ENCODE measurements around the gene HMGCR.

The HMGCR gene

GRCh38 chr5:75384218-75384617 lies 47.2 kb downstream of the HMGCR start:
- no peak overlapping the region for H3K23ac ChIP-seq (ENCODE audit: low read length in 2 of 2)
- no peaks in the 10 kb centered on the region for H3K27me3 ChIP-seq (ENCODE audit: control insufficient read depth in 1 of 2, insufficient read depth in 1 of 2, low read length in 2 of 2)
- no peak overlapping the region for H2BK12ac ChIP-seq (ENCODE audit: low read length in 2 of 2)
- no peak overlapping the region for H2AK5ac ChIP-seq (ENCODE audit: low read length, severe bottlenecking)
- no peak overlapping the region for H3K4me3 ChIP-seq (ENCODE audit: insufficient read depth in 1 of 2, low read depth in 1 of 2, low read length in 2 of 2)
- no peak overlapping the region for H4K8ac ChIP-seq (ENCODE audit: low read length)
- H4K91ac ChIP-seq (ENCODE audit: low read length): no peak overlapping the region
- 60% methylated on average over 1 of the region's 1 CpG for WGBS
- H3K36me3 ChIP-seq (ENCODE audit: control insufficient read depth in 1 of 2, insufficient read depth in 2 of 2, low read depth in 1 of 2, low read length in 2 of 2): peaks cover 14 to 91% of the 10 kb centered on the region in 2 experiments
- H3K9me3 ChIP-seq (ENCODE audit: control insufficient read depth, low read length): no peaks in the 10 kb centered on the region
- no peak overlapping the region for H2AFZ ChIP-seq (ENCODE audit: low read depth, low read length)
- DNase-seq: no peak
- no peak overlapping the region for H3K9ac ChIP-seq (ENCODE audit: low read length)
- no peak overlapping the region for H2BK15ac ChIP-seq (ENCODE audit: low read depth, poor library complexity, severe bottlenecking)
- no peak overlapping the region for H3K27ac ChIP-seq (ENCODE audit: low read length, poor library complexity, severe bottlenecking)
- H2BK5ac ChIP-seq (ENCODE audit: low read depth, low read length, poor library complexity, severe bottlenecking): no peak overlapping the region
- peaks cover 4% of the 10 kb centered on the region for H3K79me1 ChIP-seq (replicated peaks; ENCODE audit: low read length, poor library complexity, severe bottlenecking)
- no peaks in the 10 kb centered on the region for H3K4me1 ChIP-seq (ENCODE audit: control insufficient read depth, insufficient read depth, low read depth, low read length)
- no peak overlapping the region for H3K4me2 ChIP-seq (ENCODE audit: low read length, poor library complexity, severe bottlenecking)
- no peak overlapping the region for H3K4ac ChIP-seq (ENCODE audit: low read depth in 1 of 2, low read length in 2 of 2)
- no peak overlapping the region for H2BK120ac ChIP-seq (ENCODE audit: low read depth, low read length)
- no peak overlapping the region for H3K18ac ChIP-seq (ENCODE audit: low read depth in 1 of 2, low read length in 2 of 2)
- H3K14ac ChIP-seq (ENCODE audit: low read length in 2 of 2): no peak overlapping the region

GRCh38 chr5:75387806-75388205 lies 50.8 kb downstream of the HMGCR start:
- Histone ChIP-seq H3K27ac (ENCODE audit: low read length, poor library complexity, severe bottlenecking) (no peak overlapping the region), H2BK120ac (ENCODE audit: low read depth, low read length) (no peak overlapping the region), H2BK12ac (ENCODE audit: low read length in 2 of 2) (no peak overlapping the region), H2BK5ac (ENCODE audit: low read depth, low read length, poor library complexity, severe bottlenecking) (no peak overlapping the region), H2AK5ac (ENCODE audit: low read length, severe bottlenecking) (no peak overlapping the region), H3K18ac (ENCODE audit: low read depth in 1 of 2, low read length in 2 of 2) (no peak overlapping the region), H2BK15ac (ENCODE audit: low read depth, poor library complexity, severe bottlenecking) (no peak overlapping the region), H3K14ac (ENCODE audit: low read length in 2 of 2) (no peak overlapping the region), H4K8ac (ENCODE audit: low read length) (no peak overlapping the region), H4K91ac (ENCODE audit: low read length) (no peak overlapping the region), H3K23ac (ENCODE audit: low read length in 2 of 2) (no peak overlapping the region), H3K9me3 (ENCODE audit: control insufficient read depth, low read length) (no peaks in the 10 kb centered on the region), H3K4ac (ENCODE audit: low read depth in 1 of 2, low read length in 2 of 2) (no peak overlapping the region), H3K4me3 (ENCODE audit: insufficient read depth in 1 of 2, low read depth in 1 of 2, low read length in 2 of 2) (no peak overlapping the region), H2AFZ (ENCODE audit: low read depth, low read length) (no peak overlapping the region), H3K4me2 (ENCODE audit: low read length, poor library complexity, severe bottlenecking) (no peak overlapping the region), H3K79me1 (replicated peaks; ENCODE audit: low read length, poor library complexity, severe bottlenecking) (peaks cover 6% of the 10 kb centered on the region), H3K4me1 (ENCODE audit: control insufficient read depth, insufficient read depth, low read depth, low read length) (no peaks in the 10 kb centered on the region), H3K36me3 (ENCODE audit: control insufficient read depth in 1 of 2, insufficient read depth in 2 of 2, low read depth in 1 of 2, low read length in 2 of 2) (peaks cover 10 to 79% of the 10 kb centered on the region in 2 experiments), H3K27me3 (ENCODE audit: control insufficient read depth in 1 of 2, insufficient read depth in 1 of 2, low read length in 2 of 2) (no peaks in the 10 kb centered on the region), H3K9ac (ENCODE audit: low read length) (no peak overlapping the region)
- no peak for DNase-seq
- 89% methylated on average over 3 of the region's 6 CpGs for WGBS

GRCh38 chr5:75389430-75389829 lies 52.4 kb downstream of the HMGCR start:
- H2BK120ac ChIP-seq (ENCODE audit: low read depth, low read length): no peak overlapping the region
- H3K18ac ChIP-seq (ENCODE audit: low read depth in 1 of 2, low read length in 2 of 2): no peak overlapping the region
- H3K27me3 ChIP-seq (ENCODE audit: control insufficient read depth in 1 of 2, insufficient read depth in 1 of 2, low read length in 2 of 2): no peaks in the 10 kb centered on the region
- WGBS: no CpG with 5 or more reads among the region's 2 CpGs
- H4K8ac ChIP-seq (ENCODE audit: low read length): no peak overlapping the region
- H2BK12ac ChIP-seq (ENCODE audit: low read length in 2 of 2): no peak overlapping the region
- no peak overlapping the region for H4K91ac ChIP-seq (ENCODE audit: low read length)
- H2BK5ac ChIP-seq (ENCODE audit: low read depth, low read length, poor library complexity, severe bottlenecking): no peak overlapping the region
- H3K23ac ChIP-seq (ENCODE audit: low read length in 2 of 2): no peak overlapping the region
- H3K14ac ChIP-seq (ENCODE audit: low read length in 2 of 2): no peak overlapping the region
- no peak overlapping the region for H3K4me2 ChIP-seq (ENCODE audit: low read length, poor library complexity, severe bottlenecking)
- H3K9me3 ChIP-seq (ENCODE audit: control insufficient read depth, low read length): no peaks in the 10 kb centered on the region
- H2BK15ac ChIP-seq (ENCODE audit: low read depth, poor library complexity, severe bottlenecking): no peak overlapping the region
- no peak overlapping the region for H3K4me3 ChIP-seq (ENCODE audit: insufficient read depth in 1 of 2, low read depth in 1 of 2, low read length in 2 of 2)
- no peak overlapping the region for H2AK5ac ChIP-seq (ENCODE audit: low read length, severe bottlenecking)
- H3K36me3 ChIP-seq (ENCODE audit: control insufficient read depth in 1 of 2, insufficient read depth in 2 of 2, low read depth in 1 of 2, low read length in 2 of 2): peaks cover 10 to 69% of the 10 kb centered on the region in 2 experiments
- H3K4me1 ChIP-seq (ENCODE audit: control insufficient read depth, insufficient read depth, low read depth, low read length): no peaks in the 10 kb centered on the region
- no peak overlapping the region for H3K4ac ChIP-seq (ENCODE audit: low read depth in 1 of 2, low read length in 2 of 2)
- no peak overlapping the region for H3K27ac ChIP-seq (ENCODE audit: low read length, poor library complexity, severe bottlenecking)
- H3K79me1 ChIP-seq (replicated peaks; ENCODE audit: low read length, poor library complexity, severe bottlenecking): peaks cover 8% of the 10 kb centered on the region
- H3K9ac ChIP-seq (ENCODE audit: low read length): no peak overlapping the region
- DNase-seq: no peak
- H2AFZ ChIP-seq (ENCODE audit: low read depth, low read length): no peak overlapping the region

- peaks cover 8% of the 10 kb centered on the region for H3K79me1 ChIP-seq (replicated peaks; ENCODE audit: low read length, poor library complexity, severe bottlenecking)
- H3K27ac ChIP-seq (ENCODE audit: low read length, poor library complexity, severe bottlenecking): no peak overlapping the region
- H4K8ac ChIP-seq (ENCODE audit: low read length): no peak overlapping the region
- H3K9ac ChIP-seq (ENCODE audit: low read length): no peak overlapping the region
- peak; percentile 10 for DNase-seq
- H3K4me1 ChIP-seq (ENCODE audit: control insufficient read depth, insufficient read depth, low read depth, low read length): no peaks in the 10 kb centered on the region
- no peak overlapping the region for H3K4me2 ChIP-seq (ENCODE audit: low read length, poor library complexity, severe bottlenecking)
- no peak overlapping the region for H2AK5ac ChIP-seq (ENCODE audit: low read length, severe bottlenecking)
- H3K14ac ChIP-seq (ENCODE audit: low read length in 2 of 2): no peak overlapping the region
- no peak overlapping the region for H2BK12ac ChIP-seq (ENCODE audit: low read length in 2 of 2)
- no peak overlapping the region for H3K4me3 ChIP-seq (ENCODE audit: insufficient read depth in 1 of 2, low read depth in 1 of 2, low read length in 2 of 2)
- no peak overlapping the region for H2BK5ac ChIP-seq (ENCODE audit: low read depth, low read length, poor library complexity, severe bottlenecking)
- H2AFZ ChIP-seq (ENCODE audit: low read depth, low read length): no peak overlapping the region
- H3K18ac ChIP-seq (ENCODE audit: low read depth in 1 of 2, low read length in 2 of 2): no peak overlapping the region
- no peak overlapping the region for H3K4ac ChIP-seq (ENCODE audit: low read depth in 1 of 2, low read length in 2 of 2)
- no peak overlapping the region for H3K23ac ChIP-seq (ENCODE audit: low read length in 2 of 2)
- H2BK15ac ChIP-seq (ENCODE audit: low read depth, poor library complexity, severe bottlenecking): no peak overlapping the region
- H3K27me3 ChIP-seq (ENCODE audit: control insufficient read depth in 1 of 2, insufficient read depth in 1 of 2, low read length in 2 of 2): no peaks in the 10 kb centered on the region
- peaks cover 6 to 64% of the 10 kb centered on the region in 2 experiments for H3K36me3 ChIP-seq (ENCODE audit: control insufficient read depth in 1 of 2, insufficient read depth in 2 of 2, low read depth in 1 of 2, low read length in 2 of 2)
- WGBS: 85% methylated on average over 3 of the region's 3 CpGs
- no peak overlapping the region for H4K91ac ChIP-seq (ENCODE audit: low read length)
- no peaks in the 10 kb centered on the region for H3K9me3 ChIP-seq (ENCODE audit: control insufficient read depth, low read length)
- H2BK120ac ChIP-seq (ENCODE audit: low read depth, low read length): no peak overlapping the region
Measured at GRCh38 chr5:75395277-75395676, 58.3 kb downstream of the HMGCR start.
